NCI-H526 (cell line): ENCODE measurements around the gene VSTM1.
"Not testable (repeated sequence)": the region's sequence is repeated elsewhere in the genome, so short reads cannot be mapped to it uniquely, and the experiment has no call there.

Source experiments
- DNase-seq, 2 experiments: peaks; one replicate each; lab custom pipeline; 2025; lab: John Stamatoyannopoulos, UW

VSTM1 gene, protein sequence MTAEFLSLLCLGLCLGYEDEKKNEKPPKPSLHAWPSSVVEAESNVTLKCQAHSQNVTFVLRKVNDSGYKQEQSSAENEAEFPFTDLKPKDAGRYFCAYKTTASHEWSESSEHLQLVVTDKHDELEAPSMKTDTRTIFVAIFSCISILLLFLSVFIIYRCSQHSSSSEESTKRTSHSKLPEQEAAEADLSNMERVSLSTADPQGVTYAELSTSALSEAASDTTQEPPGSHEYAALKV

GRCh38 chr19:54063350-54064116 lies at the start of gene VSTM1:
Gene VSTM1 (minus strand): TSS chr19:54063897. CDS start chr19:54063777, 120 bp downstream.
- no peak for DNase-seq

- no peak for DNase-seq
Observed at GRCh38 chr19:54109651-54110050, 46.0 kb upstream of the VSTM1 start.

- DNase-seq, result no peak
Observed at GRCh38 chr19:54108496-54108895, 44.8 kb upstream of the VSTM1 start.

- no peak for DNase-seq
Observed at GRCh38 chr19:54107876-54108490, 44.3 kb upstream of the VSTM1 start.

- DNase-seq, result no peak
Observed at GRCh38 chr19:54106716-54107115, 43.0 kb upstream of the VSTM1 start.

DNA sequence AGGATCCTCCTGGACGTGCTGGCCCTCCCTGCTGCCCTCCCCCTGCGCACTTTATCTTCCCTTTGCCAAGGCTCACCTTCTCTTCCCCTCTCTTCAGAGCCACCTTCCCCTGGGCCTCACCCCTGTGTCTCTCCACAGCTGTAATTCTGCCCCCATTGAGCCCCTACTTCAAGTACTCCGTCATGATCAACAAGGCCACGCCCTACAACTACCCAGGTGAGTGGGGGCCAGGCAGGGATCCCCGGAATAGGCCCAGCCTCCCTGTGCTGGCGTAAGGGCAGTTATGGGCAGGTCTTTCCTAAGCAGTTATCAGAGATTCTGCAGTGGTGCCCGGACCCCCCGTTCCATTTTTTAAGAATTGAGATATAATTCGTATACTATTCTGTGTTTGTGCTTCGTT lies 42.1 kb upstream of the VSTM1 start:
- no peak for DNase-seq

DNA sequence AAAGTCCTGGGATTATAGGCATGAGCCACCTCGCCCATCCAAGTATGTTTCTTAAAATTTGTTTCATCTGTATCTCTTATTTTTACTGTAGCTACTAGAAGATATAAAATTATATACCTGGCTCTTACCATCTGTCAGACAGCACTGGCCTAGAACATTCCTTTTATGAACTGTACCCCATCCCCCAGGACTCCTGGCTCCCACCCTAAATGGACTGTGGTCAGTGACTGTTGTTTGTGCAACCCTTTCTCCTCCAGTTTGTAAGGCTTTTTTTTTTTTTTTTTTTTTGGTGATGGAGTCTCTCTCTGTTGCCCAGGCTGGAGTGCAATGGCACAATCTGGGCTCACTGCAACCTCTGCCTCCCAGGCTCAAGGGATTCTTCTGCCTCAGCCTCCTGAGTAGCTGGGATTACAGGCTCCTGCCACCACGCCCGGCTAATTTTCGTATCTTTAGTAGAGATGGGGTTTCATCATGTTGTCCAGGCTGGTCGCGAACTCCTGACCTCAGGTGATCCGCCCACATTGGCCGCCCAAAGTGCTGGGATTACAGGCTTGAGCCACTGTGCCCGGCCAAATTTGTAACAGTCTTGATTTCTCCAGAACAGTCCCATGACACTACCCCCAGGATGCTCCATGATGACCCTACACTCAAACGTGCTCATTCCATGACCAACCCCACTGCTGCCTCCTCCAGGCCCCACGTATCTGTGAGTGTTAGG lies 41.5 kb upstream of the VSTM1 start:
- DNase-seq, result no peak

- peak; percentile 99 to 100 for DNase-seq
Observed at GRCh38 chr19:54102421-54103169, 38.9 kb upstream of the VSTM1 start, which contains the start of gene NDUFA3. Gene NDUFA3 (plus strand): TSS chr19:54102855. CDS start chr19:54102879, 24 bp downstream.

GRCh38 chr19:54100561-54100960 lies 36.9 kb upstream of the VSTM1 start, which contains the start of gene OSCAR:
Gene OSCAR (minus strand): TSS chr19:54100803. CDS start chr19:54100792, 11 bp downstream.
- DNase-seq, result no peak

DNA sequence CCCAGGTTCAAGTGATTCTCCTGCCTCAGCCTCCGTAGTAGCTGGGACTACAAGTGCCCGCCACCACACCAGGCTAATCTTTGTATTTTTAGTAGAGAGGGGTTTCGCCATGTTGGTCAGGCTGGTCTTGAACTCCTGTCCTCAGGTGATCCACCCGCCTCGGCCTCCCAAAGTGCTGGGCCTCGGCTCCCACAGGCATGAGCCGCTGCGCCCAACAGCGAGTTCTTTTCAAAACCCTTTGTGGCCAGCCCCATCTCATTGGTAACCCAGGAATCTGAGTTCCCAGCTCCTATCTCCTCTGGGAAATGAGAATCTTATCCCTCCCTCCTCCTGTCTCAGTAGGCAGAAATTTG lies 36.2 kb upstream of the VSTM1 start:
- DNase-seq, result not testable (repeated sequence)

- DNase-seq, result no peak
Observed at GRCh38 chr19:54099190-54099902, 35.6 kb upstream of the VSTM1 start.

DNA sequence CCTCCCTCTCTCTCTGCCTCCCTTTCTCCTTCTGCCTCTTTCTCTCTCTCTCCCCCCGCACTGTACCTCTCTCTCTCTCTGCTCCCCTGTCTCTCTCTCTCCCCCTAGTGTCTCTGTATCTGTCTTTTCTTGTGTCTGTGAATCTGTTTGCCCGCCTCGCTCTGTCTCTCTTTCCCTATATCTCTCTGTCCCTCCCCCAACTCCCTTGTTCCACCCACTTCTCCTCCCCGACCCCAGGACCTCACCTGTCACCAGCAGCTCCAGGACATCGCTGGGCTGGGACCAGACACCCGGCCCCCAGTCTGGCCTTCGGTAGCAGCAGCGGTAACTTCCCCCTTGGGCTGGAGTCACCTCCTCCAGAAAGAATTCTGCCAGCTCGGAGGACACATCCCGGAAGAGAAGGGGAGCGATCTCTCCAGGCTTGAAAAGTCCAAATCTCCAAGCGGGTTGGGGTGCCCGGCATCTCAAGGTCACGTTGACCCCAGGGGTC lies 33.0 kb upstream of the VSTM1 start:
- DNase-seq, result peak in 1 of 2 experiments; percentile 50

- DNase-seq, result peak in 1 of 2 experiments; percentile 84
Observed at GRCh38 chr19:54095859-54096616, 32.3 kb upstream of the VSTM1 start.

DNA sequence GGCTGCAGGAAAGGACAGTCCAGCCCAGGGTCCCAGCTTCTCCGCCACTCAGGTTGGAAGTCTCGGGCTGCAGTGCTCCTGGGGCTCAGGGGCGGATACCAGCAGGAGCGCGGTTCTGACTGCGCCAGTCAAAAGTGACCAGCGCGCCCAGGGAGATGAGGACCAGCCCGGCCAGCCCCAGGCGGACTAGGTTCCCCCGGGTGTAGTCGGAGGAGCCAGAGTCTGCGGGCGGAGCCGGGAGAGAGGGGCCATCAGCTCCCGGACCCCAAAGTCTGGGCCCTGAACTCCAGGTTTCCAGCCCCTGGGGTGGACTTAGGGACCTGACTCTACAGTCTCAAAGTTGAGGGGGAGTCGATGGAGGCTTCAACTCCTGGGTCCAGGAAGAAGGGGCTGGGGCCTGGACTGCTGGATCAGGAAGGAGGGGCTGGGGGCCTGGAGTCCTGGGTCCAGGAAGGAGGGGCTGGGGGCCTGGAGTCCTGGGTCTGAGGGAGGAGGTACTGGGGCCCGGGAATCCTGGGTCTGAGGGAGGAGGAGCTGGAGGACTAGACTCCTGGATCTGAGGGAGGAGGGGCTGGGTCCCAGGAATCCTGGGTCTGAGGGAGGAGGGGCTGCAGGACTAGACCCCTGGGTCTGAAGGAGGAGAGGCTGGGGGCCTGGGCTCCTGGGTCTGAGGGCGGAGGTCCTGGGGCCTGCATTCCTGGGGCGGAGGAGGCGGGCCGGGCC lies 31.6 kb upstream of the VSTM1 start:
- DNase-seq, result no peak

GRCh38 chr19:54094426-54095000 lies 30.8 kb upstream of the VSTM1 start:
- no peak for DNase-seq

- no peak for DNase-seq
Observed at GRCh38 chr19:54084410-54084809, 20.7 kb upstream of the VSTM1 start.

- DNase-seq, result no peak
Observed at GRCh38 chr19:54081032-54081431, 17.3 kb upstream of the VSTM1 start, which contains the start of gene TARM1. Gene TARM1 (minus strand): TSS chr19:54081365. CDS start chr19:54081340, 25 bp downstream.

- no peak for DNase-seq
Observed at GRCh38 chr19:54077334-54077733, 13.6 kb upstream of the VSTM1 start.

DNA sequence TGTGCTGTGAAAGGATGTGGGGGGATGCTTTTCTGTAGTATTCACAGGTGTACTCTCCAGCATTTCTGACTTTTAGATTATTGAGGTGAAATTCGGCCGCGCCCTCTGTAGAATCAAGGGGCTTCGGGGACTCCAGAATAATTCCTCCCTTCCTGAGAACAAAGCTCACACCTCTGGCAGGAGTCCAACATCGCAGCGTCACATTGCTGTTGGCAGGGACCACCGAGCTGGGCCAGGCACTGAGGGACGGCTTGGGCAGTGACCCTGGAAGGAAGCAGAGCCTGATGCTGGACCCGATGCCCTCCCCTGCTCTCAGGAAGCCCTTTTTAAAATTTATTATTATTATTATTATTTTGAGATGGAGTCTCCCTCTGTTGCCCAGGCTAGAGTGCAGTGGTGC lies 11.2 kb upstream of the VSTM1 start:
- no peak for DNase-seq
